Brain microvascular endothelial cell (primary cell): ENCODE measurements around the gene ARHGAP6.

ENCODE experiments used
- DNase-seq: peaks from one replicate; pipeline ENCODE4 v3.0.0-alpha.2; 2020
- H3K27ac ChIP-seq: fragments of 250-450 bp; sonication (Bioruptor Pico); 2 replicates; pipeline ENCODE4 v1.5.1; 2020; ENCODE audit warnings: mild to moderate bottlenecking, moderate library complexity
- H3K27me3 ChIP-seq: fragments of 250-450 bp; sonication (Bioruptor Pico); replicated peaks from 2 replicates; pipeline ENCODE4 v1.5.1; 2020; ENCODE audit warnings: mild to moderate bottlenecking
- H3K36me3 ChIP-seq: fragments of 250-450 bp; sonication (Bioruptor Pico); replicated peaks from 2 replicates; pipeline ENCODE4 v1.5.1; 2020; ENCODE audit warnings: mild to moderate bottlenecking
- H3K4me3 ChIP-seq: 2 replicates; pipeline ENCODE4 v1.5.1; 2011; ENCODE audit warnings: low read depth, mild to moderate bottlenecking, control low read depth, low read length, moderate library complexity
- in situ Hi-C: cut with HindIII; loops from 2 replicates; pipeline ENCODE4 v1.10.0; 2017; ENCODE audit warnings: low sequenced_read_pairs, low pct_ligation_motif_present
- TF ChIP-seq, protein P1 (sequence below): IDR thresholded peaks from 2 replicates; pipeline ENCODE4 v1.5.1; 2011; ENCODE audit warnings: low read depth, mild to moderate bottlenecking, moderate library complexity, low read length, control low read depth, inconsistent platforms; ENCODE audit errors: missing control alignments

ARHGAP6 gene

DNA sequence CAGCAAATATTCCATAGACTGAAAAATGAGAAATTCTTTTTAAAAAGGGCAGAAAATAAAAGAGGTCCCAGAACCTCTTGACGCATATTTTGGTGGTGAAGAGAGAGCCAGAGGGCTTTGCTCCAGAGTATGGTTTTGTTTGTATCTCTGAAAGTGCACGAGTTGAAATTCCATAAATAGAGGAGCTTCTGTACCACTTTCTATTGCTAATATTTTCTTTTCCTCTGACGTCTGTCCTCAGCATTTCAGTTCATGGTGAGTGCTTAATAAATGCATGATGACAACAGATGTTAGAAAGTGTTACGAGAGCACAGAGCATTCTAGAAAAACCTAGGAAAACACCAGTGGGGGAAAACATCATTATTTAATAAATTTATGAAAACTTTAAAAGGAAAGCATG is 227.0 kb downstream of the ARHGAP6 start:
- in situ Hi-C loops = no loop called here
- Histone ChIP-seq H3K27me3 (no peaks in the 10 kb centered on the region), H3K4me3 (no peak overlapping the region), H3K36me3 (no peaks in the 10 kb centered on the region), H3K27ac (peak overlapping the region; percentile 73)
- TF ChIP-seq, protein P1, sequence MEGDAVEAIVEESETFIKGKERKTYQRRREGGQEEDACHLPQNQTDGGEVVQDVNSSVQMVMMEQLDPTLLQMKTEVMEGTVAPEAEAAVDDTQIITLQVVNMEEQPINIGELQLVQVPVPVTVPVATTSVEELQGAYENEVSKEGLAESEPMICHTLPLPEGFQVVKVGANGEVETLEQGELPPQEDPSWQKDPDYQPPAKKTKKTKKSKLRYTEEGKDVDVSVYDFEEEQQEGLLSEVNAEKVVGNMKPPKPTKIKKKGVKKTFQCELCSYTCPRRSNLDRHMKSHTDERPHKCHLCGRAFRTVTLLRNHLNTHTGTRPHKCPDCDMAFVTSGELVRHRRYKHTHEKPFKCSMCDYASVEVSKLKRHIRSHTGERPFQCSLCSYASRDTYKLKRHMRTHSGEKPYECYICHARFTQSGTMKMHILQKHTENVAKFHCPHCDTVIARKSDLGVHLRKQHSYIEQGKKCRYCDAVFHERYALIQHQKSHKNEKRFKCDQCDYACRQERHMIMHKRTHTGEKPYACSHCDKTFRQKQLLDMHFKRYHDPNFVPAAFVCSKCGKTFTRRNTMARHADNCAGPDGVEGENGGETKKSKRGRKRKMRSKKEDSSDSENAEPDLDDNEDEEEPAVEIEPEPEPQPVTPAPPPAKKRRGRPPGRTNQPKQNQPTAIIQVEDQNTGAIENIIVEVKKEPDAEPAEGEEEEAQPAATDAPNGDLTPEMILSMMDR = no peak
- peak; percentile 39 for DNase-seq

DNA sequence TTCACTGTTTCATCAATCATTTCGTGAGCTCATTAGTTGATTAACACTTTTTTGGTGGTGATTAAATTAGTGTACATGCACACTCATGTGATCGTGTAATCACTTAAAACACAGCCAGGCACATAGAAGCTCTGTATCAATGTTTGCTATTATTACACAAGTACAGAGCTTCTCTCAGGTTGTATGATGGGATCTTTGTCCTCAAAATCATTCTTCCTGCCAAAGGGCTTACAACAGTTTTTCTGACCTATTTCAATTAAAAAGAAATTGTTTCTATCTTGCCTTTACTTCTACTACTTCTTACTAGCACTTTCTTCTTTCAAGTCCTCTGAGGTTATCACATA is 227.4 kb downstream of the ARHGAP6 start:
- no peak overlapping the region for H3K4me3 ChIP-seq
- no peaks in the 10 kb centered on the region for H3K27me3 ChIP-seq
- TF ChIP-seq, protein P1 = no peak
- H3K36me3 ChIP-seq = no peaks in the 10 kb centered on the region
- DNase-seq = no peak
- in situ Hi-C loops = no loop called here
- peak overlapping the region; percentile 73 for H3K27ac ChIP-seq

DNA sequence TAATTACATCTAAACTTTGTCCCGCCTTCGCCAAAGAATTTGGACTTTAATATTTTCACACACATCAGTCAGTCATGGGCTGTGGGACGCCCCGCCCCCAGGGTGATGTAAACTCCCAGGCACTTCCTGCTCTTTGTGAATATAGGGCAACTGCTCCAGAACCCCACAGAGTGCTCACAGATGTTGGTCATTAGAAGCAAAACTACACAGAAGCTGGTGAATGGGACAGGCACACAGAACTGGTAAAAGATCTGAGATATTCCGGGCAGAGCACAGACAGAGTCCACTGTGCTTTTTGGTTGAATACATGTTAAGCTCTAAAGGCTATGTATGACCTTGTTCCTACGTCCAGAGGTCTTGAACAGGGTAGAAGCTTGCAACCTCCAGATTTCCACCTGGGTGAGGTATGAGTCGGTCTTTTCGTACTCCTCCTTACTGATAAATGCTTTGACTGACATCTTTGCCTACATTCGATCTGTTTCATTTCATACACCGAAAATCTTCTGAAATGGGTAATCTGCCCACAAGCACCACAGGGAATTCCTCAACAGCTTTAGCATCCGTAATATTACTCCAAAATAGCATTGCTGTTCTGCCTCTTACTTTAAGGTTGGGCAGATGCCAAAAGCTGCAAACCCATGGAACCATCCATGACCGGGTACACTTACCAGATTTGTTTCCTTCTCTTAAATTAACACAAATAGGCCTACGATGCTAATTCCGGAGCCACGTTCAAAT is 227.9 kb downstream of the ARHGAP6 start:
- Histone ChIP-seq H3K27me3 (no peaks in the 10 kb centered on the region), H3K36me3 (no peaks in the 10 kb centered on the region), H3K27ac (peak overlapping the region; percentile 73), H3K4me3 (peak overlapping the region; percentile 3)
- peak; percentile 85 for DNase-seq
- in situ Hi-C loops = no loop called here
- TF ChIP-seq, protein P1 = no peak

DNA sequence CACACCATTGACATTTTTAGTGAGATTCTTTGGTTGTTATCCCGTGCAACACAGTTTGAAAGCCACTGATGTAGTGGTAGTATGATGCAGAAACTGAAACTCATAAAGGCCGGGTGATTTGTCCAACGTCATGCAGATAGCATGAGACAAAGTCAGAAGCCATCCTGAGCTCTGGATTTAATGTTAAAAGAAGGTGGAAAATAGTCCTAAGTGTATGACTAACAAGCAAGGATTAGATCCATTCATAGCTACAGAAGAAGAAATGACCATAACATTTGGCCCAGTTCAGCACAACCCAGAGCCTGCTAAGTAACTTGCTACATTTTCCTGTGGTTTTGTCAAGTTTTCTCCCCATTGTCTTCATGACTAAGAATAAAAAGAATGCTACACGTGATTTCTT is 230.2 kb downstream of the ARHGAP6 start:
- Histone ChIP-seq H3K27me3 (no peaks in the 10 kb centered on the region), H3K36me3 (no peaks in the 10 kb centered on the region), H3K4me3 (no peak overlapping the region), H3K27ac (no peak overlapping the region)
- in situ Hi-C loops = no loop called here
- TF ChIP-seq, protein P1 = no peak
- DNase-seq = no peak

DNA sequence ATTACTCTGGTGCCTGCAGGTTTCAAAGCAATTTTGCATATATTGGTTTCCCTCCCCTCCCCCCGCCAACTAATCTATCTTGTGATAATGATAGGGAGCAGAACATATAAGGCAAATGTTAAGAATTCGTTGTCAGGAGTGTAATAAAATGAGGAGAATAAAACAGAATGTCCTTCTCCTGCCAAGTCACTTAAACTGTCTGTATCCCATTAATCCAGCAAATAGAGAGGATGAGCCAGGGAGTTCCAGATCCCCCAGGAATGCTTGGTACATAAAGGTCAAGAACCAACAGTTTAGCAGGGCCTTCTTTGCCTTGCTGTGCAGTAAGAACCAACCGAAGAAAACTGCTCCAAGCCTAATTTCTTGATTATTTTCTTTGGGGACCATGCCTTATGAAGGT is 231.1 kb downstream of the ARHGAP6 start:
- H3K4me3 ChIP-seq = no peak overlapping the region
- no peak overlapping the region for H3K27ac ChIP-seq
- DNase-seq = no peak
- in situ Hi-C loops = no loop called here
- no peaks in the 10 kb centered on the region for H3K27me3 ChIP-seq
- no peaks in the 10 kb centered on the region for H3K36me3 ChIP-seq
- TF ChIP-seq, protein P1 = no peak

DNA sequence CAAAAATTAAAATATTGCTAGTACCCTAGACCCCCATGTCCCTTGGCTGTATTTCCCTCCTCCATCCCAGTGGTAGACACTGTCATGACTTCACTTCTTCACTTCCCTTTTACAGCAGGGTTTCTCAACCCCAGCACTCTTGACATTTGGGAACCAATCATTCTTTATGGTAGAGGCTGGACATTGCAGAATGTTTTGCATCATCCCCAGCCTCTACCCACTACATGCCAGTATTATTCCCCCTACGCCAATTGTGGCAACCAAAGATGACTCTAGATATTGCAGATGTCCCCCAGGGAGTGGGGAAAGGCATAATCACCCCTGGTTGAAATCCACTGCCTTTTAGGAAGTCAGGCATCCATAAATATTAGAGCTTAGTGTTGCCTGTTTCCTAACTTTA is 233.9 kb downstream of the ARHGAP6 start:
- Histone ChIP-seq H3K27me3 (no peaks in the 10 kb centered on the region), H3K27ac (no peak overlapping the region), H3K36me3 (no peaks in the 10 kb centered on the region), H3K4me3 (no peak overlapping the region)
- TF ChIP-seq, protein P1 = no peak
- DNase-seq = no peak
- in situ Hi-C loops = no loop called here
